ENCODE measurements around the gene ABRAXAS1. TPM values are rescaled to one million over a fixed set of nuclear protein-coding genes. Genes with fewer than 3 reads are reported as not detected.

ABRAXAS1 gene
- total and polyA plus RNA-seq, 10 of the 15 experiments (the other 5 are each of a cell fraction or from before 2014, with no cell fraction given): 2.2 to 9.7 (median 5.8) TPM

- RAD21 ChIA-PET (ENCODE audit: unreplicated experiment): no interaction called here
- in situ Hi-C loops (cut with MboI): no loop called here
- intact Hi-C loops (cut with micrococcal nuclease; ENCODE audit: unreplicated experiment): no loop called here
- WGBS (ENCODE audit: insufficient coverage, insufficient replicate concordance, low lambda C conversion rate, missing lambda C conversion rate): 100% methylated on average over 4 of the region's 4 CpGs
- Histone ChIP-seq H3K4me3 (no peak overlapping the region), H3K4me1 (ENCODE audit: control insufficient read depth, insufficient read depth, low read length) (no peaks in the 10 kb centered on the region), H2AFZ (ENCODE audit: control insufficient read depth, low read depth, low read length) (no peak overlapping the region), H3K79me2 (ENCODE audit: control insufficient read depth, insufficient read depth, low read length) (no peaks in the 10 kb centered on the region), H3K9ac (ENCODE audit: control insufficient read depth, insufficient read depth, low read length) (no peak overlapping the region), H3K27ac (ENCODE audit: control insufficient read depth, insufficient read depth) (no peak overlapping the region), H4K20me1 (ENCODE audit: control insufficient read depth, insufficient read depth) (no peaks in the 10 kb centered on the region), H3K9me3 (replicated peaks; ENCODE audit: control insufficient read depth, insufficient read depth, low read length) (no peaks in the 10 kb centered on the region), H3K27me3 (replicated peaks in 1 of 2; ENCODE audit: control insufficient read depth in 2 of 2, insufficient read depth in 2 of 2, low read length in 1 of 2) (no peaks in the 10 kb centered on the region), H3K36me3 (ENCODE audit: control insufficient read depth in 2 of 2, insufficient read depth in 2 of 2, low read length in 1 of 2) (peaks cover 2 to 32% of the 10 kb centered on the region in 2 experiments; a peak in 3 of 4 replicates), H3K4me2 (ENCODE audit: control insufficient read depth, insufficient read depth) (no peak overlapping the region)
- BruUV-seq (replicated peaks): no TSS peak
- CTCF ChIA-PET: interaction anchor here (1.2 kb wide), 1 partner anchor 28 kb away, joined by 3 read pairs; no protein-coding TSS in a partner anchor
- FAIRE-seq (no peak), ATAC-seq (no peak), DNase-seq (ENCODE audit: low read depth, low spot score) (no peak)
- SMC1A ChIA-PET (ENCODE audit: uncharacterized antibody, unreplicated experiment): no interaction called here
- POLR2A ChIA-PET: no interaction called here
- TF ChIP-seq PKNOX1 (IDR thresholded peaks at IDR 0.05): no peak
- no peak for TF ChIP-seq TAF1 (IDR thresholded peaks at IDR 0.05; ENCODE audit: borderline replicate concordance, low read depth, low read length)
- TF ChIP-seq FOXM1 (IDR thresholded peaks at IDR 0.05; ENCODE audit: low read depth, low read length): no peak
- TF ChIP-seq POU2F2 (IDR thresholded peaks at IDR 0.05; ENCODE audit: borderline replicate concordance, low read depth, low read length): no peak
Measured at GRCh38 chr4:83417566-83417965, 67.3 kb downstream of the ABRAXAS1 start.

GRCh38 chr4:83413676-83414075 lies 71.2 kb downstream of the ABRAXAS1 start:
- Histone ChIP-seq H3K4me3 (no peak overlapping the region), H3K36me3 (ENCODE audit: control insufficient read depth in 2 of 2, insufficient read depth in 2 of 2, low read length in 1 of 2) (peaks cover 2 to 23% of the 10 kb centered on the region in 2 experiments; a peak in 3 of 4 replicates), H3K9me3 (replicated peaks; ENCODE audit: control insufficient read depth, insufficient read depth, low read length) (no peaks in the 10 kb centered on the region), H3K27ac (ENCODE audit: control insufficient read depth, insufficient read depth) (no peak overlapping the region), H4K20me1 (ENCODE audit: control insufficient read depth, insufficient read depth) (no peaks in the 10 kb centered on the region), H3K9ac (ENCODE audit: control insufficient read depth, insufficient read depth, low read length) (no peak overlapping the region), H2AFZ (ENCODE audit: control insufficient read depth, low read depth, low read length) (no peak overlapping the region), H3K4me2 (ENCODE audit: control insufficient read depth, insufficient read depth) (no peak overlapping the region), H3K27me3 (replicated peaks in 1 of 2; ENCODE audit: control insufficient read depth in 2 of 2, insufficient read depth in 2 of 2, low read length in 1 of 2) (no peaks in the 10 kb centered on the region), H3K4me1 (ENCODE audit: control insufficient read depth, insufficient read depth, low read length) (no peaks in the 10 kb centered on the region), H3K79me2 (ENCODE audit: control insufficient read depth, insufficient read depth, low read length) (no peaks in the 10 kb centered on the region)
- in situ Hi-C loops (cut with MboI): no loop called here
- DNase-seq (ENCODE audit: low read depth, low spot score): no peak
- WGBS (ENCODE audit: insufficient coverage, insufficient replicate concordance, low lambda C conversion rate, missing lambda C conversion rate): 100% methylated on average over 2 of the region's 2 CpGs
- no peak for ATAC-seq
- POLR2A ChIA-PET: no interaction called here
- CTCF ChIA-PET: no interaction called here
- intact Hi-C loops (cut with micrococcal nuclease; ENCODE audit: unreplicated experiment): no loop called here
- no peak for FAIRE-seq
- SMC1A ChIA-PET (ENCODE audit: uncharacterized antibody, unreplicated experiment): no interaction called here
- RAD21 ChIA-PET (ENCODE audit: unreplicated experiment): no interaction called here
- TF ChIP-seq SRF (IDR thresholded peaks at IDR 0.05; ENCODE audit: low read depth in 2 of 2, low read length in 2 of 2): no peak
- no peak for TF ChIP-seq ELK1 (IDR thresholded peaks at IDR 0.05; ENCODE audit: low read depth, low read length)
- no peak for TF ChIP-seq YY1 (IDR thresholded peaks at IDR 0.05; ENCODE audit: low read depth, low read length)
- TF ChIP-seq NBN (IDR thresholded peaks at IDR 0.05): no peak
- BruUV-seq (replicated peaks): no TSS peak
